IMR-90 (cell line): Measurements from ENCODE around the gene FIS1. TPM values are rescaled to one million over a fixed set of nuclear protein-coding genes. Genes with fewer than 3 reads are reported as not detected.

ENCODE experiments used
- ATAC-seq: fragments of 200-7000 bp; cut with Tn5 transposase; 2 replicates; pipeline ENCODE4 v1.9.1; 2020; ENCODE audit warnings: low read depth, mild to moderate bottlenecking, moderate library complexity
- BruUV-seq: library from RNA; stranded (reverse); fragments of 400-500 nt; replicated peaks from 2 replicates; lab custom pipeline; 2021; lab: Mats Ljungman, UMichigan
- CTCF ChIA-PET: fragments of 300-600 bp; formaldehyde crosslinking; extraction: SDS; loops from one replicate; lab custom pipeline; 2021; ENCODE audit warnings: antibody characterized with exemption; lab: Yijun Ruan, JAX
- POLR2A ChIA-PET: fragments of 300-600 bp; sonication (Branson Sonifier 250); formaldehyde crosslinking; loops from one replicate; lab custom pipeline; 2022; ENCODE audit warnings: antibody characterized with exemption; ENCODE audit not compliant: unreplicated experiment; lab: Charles Lee
- DNase-seq: peaks from one replicate; pipeline ENCODE4 v3.0.0; 2013
- H2AFZ ChIP-seq: replicated peaks from 2 replicates; pipeline ENCODE3; 2013; ENCODE audit warnings: low read length, mild to moderate bottlenecking; ENCODE audit not compliant: poor library complexity
- H2AK5ac ChIP-seq: 2 replicates; pipeline ENCODE4 v1.6.1; 2013; ENCODE audit warnings: low read depth, low read length, inconsistent platforms
- H2AK9ac ChIP-seq: replicated peaks from 2 replicates; pipeline ENCODE3; 2013; ENCODE audit warnings: mild to moderate bottlenecking, low read depth, low read length, moderate library complexity; ENCODE audit not compliant: poor library complexity
- H2BK120ac ChIP-seq: 2 replicates; pipeline ENCODE4 v1.6.1; 2013; ENCODE audit warnings: low read depth, low read length, inconsistent platforms
- H2BK15ac ChIP-seq: 3 replicates; pipeline ENCODE4 v1.6.1; 2013; ENCODE audit warnings: low read depth, low read length, inconsistent platforms
- H2BK20ac ChIP-seq: 2 replicates; pipeline ENCODE4 v1.6.1; 2013; ENCODE audit warnings: low read depth, mild to moderate bottlenecking, inconsistent platforms, low read length, moderate library complexity
- H2BK5ac ChIP-seq: 2 replicates; pipeline ENCODE4 v1.6.1; 2013; ENCODE audit warnings: mild to moderate bottlenecking, low read depth, low read length, inconsistent platforms; ENCODE audit not compliant: poor library complexity, severe bottlenecking
- H3K14ac ChIP-seq: replicated peaks from 2 replicates; pipeline ENCODE4 v1.6.1; 2013; ENCODE audit warnings: low read depth, low read length, inconsistent platforms
- H3K18ac ChIP-seq: 2 replicates; pipeline ENCODE4 v1.6.1; 2013; ENCODE audit warnings: low read depth, low read length, control low read depth
- H3K23ac ChIP-seq: 2 replicates; pipeline ENCODE4 v1.6.1; 2013; ENCODE audit warnings: low read depth, low read length, inconsistent platforms
- H3K27ac ChIP-seq: 2 replicates; pipeline ENCODE4 v1.5.1; 2013; ENCODE audit warnings: mild to moderate bottlenecking, control low read depth, low read length; ENCODE audit not compliant: insufficient read depth
- H3K27me3 ChIP-seq: 2 replicates; pipeline ENCODE4 v1.6.1; 2013; ENCODE audit warnings: low read length; ENCODE audit not compliant: control insufficient read depth, insufficient read depth
- H3K36me3 ChIP-seq: 2 replicates; pipeline ENCODE4 v1.6.1; 2013; ENCODE audit warnings: low read length, mixed read lengths; ENCODE audit not compliant: control insufficient read depth, insufficient read depth
- H3K4ac ChIP-seq: 2 replicates; pipeline ENCODE4 v1.6.1; 2013; ENCODE audit warnings: low read depth, low read length, inconsistent platforms
- H3K4me1 ChIP-seq: 2 replicates; pipeline ENCODE4 v1.6.1; 2013; ENCODE audit warnings: low read length, mixed read lengths; ENCODE audit not compliant: control insufficient read depth, insufficient read depth
- H3K4me2 ChIP-seq: 2 replicates; pipeline ENCODE4 v1.6.1; 2013; ENCODE audit warnings: low read depth, mild to moderate bottlenecking, control low read depth, low read length, moderate library complexity
- H3K4me3 ChIP-seq: 2 replicates; pipeline ENCODE4 v1.5.1; 2013; ENCODE audit warnings: low read depth, mild to moderate bottlenecking, control low read depth, low read length, moderate library complexity; ENCODE audit not compliant: insufficient read depth
- H3K56ac ChIP-seq: 2 replicates; pipeline ENCODE4 v1.6.1; 2013; ENCODE audit warnings: low read length, inconsistent platforms; ENCODE audit not compliant: insufficient read depth; ENCODE audit errors: extremely low read depth
- H3K79me1 ChIP-seq, 2 experiments: 2 replicates each; pipeline ENCODE4 v1.6.1; 2013; ENCODE audit warnings: low read length in 2 of 2, inconsistent platforms in 1 of 2, low read depth in 1 of 2
- H3K9ac ChIP-seq: 2 replicates; pipeline ENCODE4 v1.6.1; 2013; ENCODE audit warnings: low read depth, low read length, control low read depth
- H3K9me1 ChIP-seq: 2 replicates; pipeline ENCODE4 v1.6.1; 2013; ENCODE audit warnings: low read length, inconsistent platforms; ENCODE audit not compliant: insufficient read depth
- H3K9me3 ChIP-seq: 2 replicates; pipeline ENCODE4 v1.6.1; 2013; ENCODE audit warnings: low read length; ENCODE audit not compliant: control insufficient read depth, insufficient read depth
- H4K20me1 ChIP-seq: 2 replicates; pipeline ENCODE4 v1.6.1; 2013; ENCODE audit warnings: low read length, inconsistent platforms; ENCODE audit not compliant: insufficient read depth
- H4K5ac ChIP-seq: 2 replicates; pipeline ENCODE4 v1.6.1; 2013; ENCODE audit warnings: mild to moderate bottlenecking, low read depth, low read length, control low read depth
- H4K8ac ChIP-seq, 2 experiments: 2 replicates each; pipeline ENCODE4 v1.6.1; 2013; ENCODE audit warnings: low read depth in 2 of 2, low read length in 2 of 2, control low read depth in 1 of 2, inconsistent platforms in 1 of 2
- H4K91ac ChIP-seq: 2 replicates; pipeline ENCODE4 v1.6.1; 2013; ENCODE audit warnings: low read depth, low read length, inconsistent platforms; ENCODE audit not compliant: insufficient read depth
- BHLHE40 ChIP-seq: fragments of 150-350 bp; IDR thresholded peaks from 2 replicates; pipeline ENCODE4 v1.6.1; 2016; ENCODE audit warnings: mild to moderate bottlenecking, low read depth, low read length
- ELK1 ChIP-seq: fragments of 150-350 bp; IDR thresholded peaks from 2 replicates; pipeline ENCODE4 v1.6.1; 2016; ENCODE audit warnings: low read depth, mild to moderate bottlenecking, low read length, moderate library complexity, borderline replicate concordance
- MAZ ChIP-seq: IDR thresholded peaks from 2 replicates; pipeline ENCODE4 v1.6.1; 2012; ENCODE audit warnings: low read depth, mild to moderate bottlenecking, low read length, improper control_type of control experiment, moderate library complexity, borderline replicate concordance
- MXI1 ChIP-seq: IDR thresholded peaks from 2 replicates; pipeline ENCODE4 v1.6.1; 2012; ENCODE audit warnings: low read depth, mild to moderate bottlenecking, low read length, moderate library complexity, borderline replicate concordance
- POLR2A ChIP-seq: IDR thresholded peaks from 2 replicates; pipeline ENCODE4 v1.6.1; 2012; ENCODE audit warnings: mild to moderate bottlenecking, low read depth, low read length
- RAD21 ChIP-seq: IDR thresholded peaks from 2 replicates; pipeline ENCODE4 v1.6.1; 2012; ENCODE audit warnings: low read length, improper control_type of control experiment
- RFX5 ChIP-seq: IDR thresholded peaks from 2 replicates; pipeline ENCODE4 v1.8.0; 2012; ENCODE audit warnings: low read depth, mild to moderate bottlenecking, low read length, moderate library complexity
- USF2 ChIP-seq: fragments of 150-350 bp; IDR thresholded peaks from 2 replicates; pipeline ENCODE4 v1.6.1; 2017; ENCODE audit warnings: mild to moderate bottlenecking, antibody characterized with exemption, low read length, low read depth
- WGBS, 2 experiments: methylation state at CpG; one replicate each; pipeline versions ENCODE4 v1.1.5 to v1.1.7; 2013; ENCODE audit warnings: missing lambda C conversion rate in 2 of 2; ENCODE audit not compliant: insufficient read length in 1 of 2; ENCODE audit errors: extremely low coverage in 2 of 2; 5-methylcytosine and 5-hydroxymethylcytosine counted together
- dilution Hi-C: fragments of 300-500 bp; cut with HindIII; formaldehyde crosslinking; loops from one replicate; pipeline ENCODE4 v1.14.3; 2018; ENCODE audit warnings: low sequenced_read_pairs; ENCODE audit not compliant: unreplicated experiment
- in situ Hi-C: fragments of 300-500 bp; cut with MboI; formaldehyde crosslinking; loops from 3 replicates; pipeline ENCODE4 v1.14.3; 2019; ENCODE audit warnings: low sequenced_read_pairs, inconsistent platforms, mixed read lengths
- intact Hi-C: fragments of 100-400 bp; cut with micrococcal nuclease; formaldehyde crosslinking; loops from 2 replicates; pipeline ENCODE4 v1.10.0; 2022
- polyA plus RNA-seq, 3 experiments: library from polyadenylated mRNA; depleted of rRNA; stranded (reverse); fragments of >200 nt; gene quantifications; 2 replicates each; pipeline ENCODE4 v1.2.3, GENCODE V29; 2012; ENCODE audit warnings: low replicate concordance in 1 of 3
- total RNA-seq: library from RNA; depleted of rRNA; stranded (reverse); fragments of >200 nt; gene quantifications from 2 replicates; pipeline ENCODE4 v1.2.3, GENCODE V29; 2012

Gene FIS1
- total and polyA plus RNA-seq, 2 of the 4 experiments (the other 2 are of a cell fraction) = 293 to 489 TPM

- Histone ChIP-seq H3K9me1 (peaks cover 4% of the 10 kb centered on the region), H3K4me2 (peak overlapping the region; percentile 100), H3K27me3 (no peaks in the 10 kb centered on the region), H2AK9ac (peak overlapping the region; percentile 98), H3K56ac (peak overlapping the region; percentile 77), H4K91ac (peak overlapping the region; percentile 92), H2BK5ac (peak overlapping the region; percentile 84), H2AK5ac (peak overlapping the region; percentile 96), H2BK120ac (peak overlapping the region; percentile 68), H2BK20ac (no peak overlapping the region), H3K4ac (peak overlapping the region; percentile 99), H3K9me3 (no peaks in the 10 kb centered on the region), H3K18ac (peak overlapping the region; percentile 48; the same call in 1 of the 2 replicates), H3K23ac (peak overlapping the region; percentile 99), H3K79me1 (peaks cover 25 to 52% of the 10 kb centered on the region in 2 experiments), H2BK15ac (0 out of 3 replicates have a peak overlapping the region, but pooled peaks have one; percentile 14), H3K27ac (peak overlapping the region; percentile 89), H3K4me1 (peaks cover 9% of the 10 kb centered on the region), H4K20me1 (no peaks in the 10 kb centered on the region; the same call in 1 of the 2 replicates), H3K9ac (peak overlapping the region; percentile 83), H4K5ac (peak overlapping the region; percentile 95), H4K8ac (peak overlapping the region; percentile 85 to 90), H3K4me3 (peak overlapping the region; percentile 96), H2AFZ (peak overlapping the region; percentile 87), H3K14ac (peak overlapping the region; percentile 100), H3K36me3 (peaks cover 26% of the 10 kb centered on the region)
- POLR2A ChIA-PET = no interaction called here
- CTCF ChIA-PET = interaction anchor here (0.6 to 3.0 kb wide), 2 partner anchors 21 to 24 kb away, joined by 4 to 8 read pairs; no protein-coding TSS in a partner anchor
- 77% methylated on average over 3 of the region's 31 CpGs; no CpG with 5 or more reads in 1 of the 2 experiments for WGBS, 2 experiments
- BruUV-seq = TSS peak; percentile 95
- DNase-seq (peak; percentile 14), ATAC-seq (peak; percentile 5)
- TF ChIP-seq USF2 = peak; percentile 39; the same call in 1 of the 2 replicates
- TF ChIP-seq BHLHE40 = peak; percentile 76; the same call in 1 of the 2 replicates
- no peak for TF ChIP-seq RAD21
- no peak for TF ChIP-seq RFX5
- no peak for TF ChIP-seq POLR2A
- TF ChIP-seq MXI1 = peak; percentile 80; the same call in 1 of the 2 replicates
- no peak for TF ChIP-seq ELK1
- TF ChIP-seq MAZ = no peak
- in situ Hi-C loops (no loop called here), dilution Hi-C loops (no loop called here), intact Hi-C loops (no loop called here)
Observed at GRCh38 chr7:101216001-101216859, 28.7 kb downstream of the FIS1 start.
